ENCODE measurements around the gene TWF1. TPM values are rescaled to one million over a fixed set of nuclear protein-coding genes. Genes with fewer than 3 reads are reported as not detected.

TWF1 gene
- total and polyA plus RNA-seq, 2 of the 8 experiments (the other 6 are each of a cell fraction or from before 2014, with no cell fraction given): 7.6 to 27.9 TPM

DNA sequence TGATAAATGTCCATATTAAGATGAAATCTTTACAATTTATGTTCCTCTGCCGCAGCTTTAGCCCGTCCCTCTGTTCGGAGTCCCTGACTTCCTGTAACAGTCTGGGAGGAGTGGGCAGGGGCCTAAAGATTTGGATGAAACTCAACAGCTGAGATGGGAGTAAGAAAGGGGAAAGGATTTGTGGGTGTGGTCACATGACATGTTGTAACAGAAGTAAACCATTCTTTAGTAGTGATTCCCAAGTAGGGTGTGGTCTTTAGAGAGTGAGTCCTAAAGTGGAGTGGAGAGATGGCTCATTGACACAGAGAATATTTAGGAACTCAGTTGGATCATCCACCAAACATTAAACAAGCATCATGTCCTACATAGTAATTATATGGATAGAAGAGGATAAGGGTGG is 42.7 kb upstream of the TWF1 start:
- Histone ChIP-seq H3K4me1 (replicated peaks in 1 of 4; ENCODE audit: control insufficient read depth in 3 of 4, insufficient read depth in 4 of 4, low read length in 3 of 4) (no peaks in the 10 kb centered on the region), H2BK12ac (ENCODE audit: low read depth, low read length) (no peak overlapping the region), H3K79me2 (ENCODE audit: control insufficient read depth in 1 of 2, insufficient read depth in 2 of 2, low read length in 2 of 2) (no peaks in the 10 kb centered on the region), H3K18ac (ENCODE audit: extremely low read depth, low read length) (no peak overlapping the region), H4K20me1 (replicated peaks in 1 of 2; ENCODE audit: control insufficient read depth in 1 of 2, insufficient read depth in 2 of 2, low read length in 2 of 2) (no peaks in the 10 kb centered on the region), H3K27me3 (replicated peaks in 1 of 4; ENCODE audit: control insufficient read depth in 3 of 4, extremely low read depth in 1 of 4, insufficient read depth in 3 of 4, low read length in 3 of 4) (no peaks in the 10 kb centered on the region), H2BK120ac (replicated peaks; ENCODE audit: low read depth, low read length) (no peak overlapping the region), H3K9me3 (ENCODE audit: insufficient read depth in 2 of 2, low read depth in 1 of 2, low read length in 1 of 2) (no peaks in the 10 kb centered on the region; a peak in 1 of 4 replicates), H3K27ac (ENCODE audit: low read depth, low read length) (no peak overlapping the region), H4K91ac (replicated peaks; ENCODE audit: insufficient read length, low read length) (no peak overlapping the region), H3K23ac (ENCODE audit: insufficient read length) (no peak overlapping the region), H3K4me2 (ENCODE audit: insufficient read depth in 1 of 2, low read depth in 2 of 2, low read length in 2 of 2) (no peak overlapping the region), H2AFZ (ENCODE audit: low read length) (no peak overlapping the region), H3K79me1 (ENCODE audit: low read depth, low read length) (no peaks in the 10 kb centered on the region), H4K5ac (ENCODE audit: insufficient read length, low read depth, low read length) (no peak overlapping the region), H2BK15ac (ENCODE audit: low read length) (no peak overlapping the region), H3K23me2 (ENCODE audit: low read depth, low read length) (no peaks in the 10 kb centered on the region), H3K4ac (replicated peaks; ENCODE audit: insufficient read length, low read depth, low read length) (no peak overlapping the region), H3K56ac (replicated peaks; ENCODE audit: insufficient read length, low read depth, low read length) (no peak overlapping the region), H3K9ac (replicated peaks in 1 of 4; ENCODE audit: extremely low read depth in 1 of 4, low read depth in 3 of 4, low read length in 3 of 4) (no peak overlapping the region), H2BK5ac (ENCODE audit: low read depth, low read length) (no peak overlapping the region), H3K36me3 (ENCODE audit: control insufficient read depth in 2 of 4, insufficient read depth in 4 of 4, low read length in 3 of 4) (no peaks in the 10 kb centered on the region), H2BK20ac (ENCODE audit: low read length) (no peak overlapping the region), H2AK5ac (ENCODE audit: low read depth, low read length) (no peak overlapping the region), H3K4me3 (ENCODE audit: extremely low read depth in 1 of 4, insufficient read depth in 2 of 4, low read depth in 3 of 4, low read length in 4 of 4) (no peak overlapping the region), H3K14ac (ENCODE audit: insufficient read length) (no peak overlapping the region), H4K8ac (ENCODE audit: extremely low read depth, insufficient read depth, low read length) (no peak overlapping the region)
- CTCF ChIA-PET (ENCODE audit: partially characterized antibody): no interaction called here
- TF ChIP-seq SP4 (IDR thresholded peaks at IDR 0.05; ENCODE audit: low read length) (no peak), ZNF274 (IDR thresholded peaks at IDR 0.05; ENCODE audit: borderline replicate concordance, extremely low read depth, low read length) (no peak), GABPA (IDR thresholded peaks at IDR 0.05; ENCODE audit: borderline replicate concordance, insufficient read depth, low read length) (no peak), TBP (IDR thresholded peaks at IDR 0.05; ENCODE audit: low read depth, low read length) (no peak)
- TF ChIP-seq, protein P1, sequence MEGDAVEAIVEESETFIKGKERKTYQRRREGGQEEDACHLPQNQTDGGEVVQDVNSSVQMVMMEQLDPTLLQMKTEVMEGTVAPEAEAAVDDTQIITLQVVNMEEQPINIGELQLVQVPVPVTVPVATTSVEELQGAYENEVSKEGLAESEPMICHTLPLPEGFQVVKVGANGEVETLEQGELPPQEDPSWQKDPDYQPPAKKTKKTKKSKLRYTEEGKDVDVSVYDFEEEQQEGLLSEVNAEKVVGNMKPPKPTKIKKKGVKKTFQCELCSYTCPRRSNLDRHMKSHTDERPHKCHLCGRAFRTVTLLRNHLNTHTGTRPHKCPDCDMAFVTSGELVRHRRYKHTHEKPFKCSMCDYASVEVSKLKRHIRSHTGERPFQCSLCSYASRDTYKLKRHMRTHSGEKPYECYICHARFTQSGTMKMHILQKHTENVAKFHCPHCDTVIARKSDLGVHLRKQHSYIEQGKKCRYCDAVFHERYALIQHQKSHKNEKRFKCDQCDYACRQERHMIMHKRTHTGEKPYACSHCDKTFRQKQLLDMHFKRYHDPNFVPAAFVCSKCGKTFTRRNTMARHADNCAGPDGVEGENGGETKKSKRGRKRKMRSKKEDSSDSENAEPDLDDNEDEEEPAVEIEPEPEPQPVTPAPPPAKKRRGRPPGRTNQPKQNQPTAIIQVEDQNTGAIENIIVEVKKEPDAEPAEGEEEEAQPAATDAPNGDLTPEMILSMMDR (IDR thresholded peaks at IDR 0.05; ENCODE audit: control extremely low read depth in 1 of 3, insufficient read depth in 1 of 3, low read depth in 1 of 3, low read length in 3 of 3): no peak
- TF ChIP-seq, protein P2, sequence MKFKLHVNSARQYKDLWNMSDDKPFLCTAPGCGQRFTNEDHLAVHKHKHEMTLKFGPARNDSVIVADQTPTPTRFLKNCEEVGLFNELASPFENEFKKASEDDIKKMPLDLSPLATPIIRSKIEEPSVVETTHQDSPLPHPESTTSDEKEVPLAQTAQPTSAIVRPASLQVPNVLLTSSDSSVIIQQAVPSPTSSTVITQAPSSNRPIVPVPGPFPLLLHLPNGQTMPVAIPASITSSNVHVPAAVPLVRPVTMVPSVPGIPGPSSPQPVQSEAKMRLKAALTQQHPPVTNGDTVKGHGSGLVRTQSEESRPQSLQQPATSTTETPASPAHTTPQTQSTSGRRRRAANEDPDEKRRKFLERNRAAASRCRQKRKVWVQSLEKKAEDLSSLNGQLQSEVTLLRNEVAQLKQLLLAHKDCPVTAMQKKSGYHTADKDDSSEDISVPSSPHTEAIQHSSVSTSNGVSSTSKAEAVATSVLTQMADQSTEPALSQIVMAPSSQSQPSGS (IDR thresholded peaks at IDR 0.05; ENCODE audit: low read length): no peak
- TF ChIP-seq, protein P3, sequence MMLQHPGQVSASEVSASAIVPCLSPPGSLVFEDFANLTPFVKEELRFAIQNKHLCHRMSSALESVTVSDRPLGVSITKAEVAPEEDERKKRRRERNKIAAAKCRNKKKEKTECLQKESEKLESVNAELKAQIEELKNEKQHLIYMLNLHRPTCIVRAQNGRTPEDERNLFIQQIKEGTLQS (IDR thresholded peaks at IDR 0.05; ENCODE audit: insufficient read depth, low read depth, low read length): no peak
- POLR2A ChIA-PET (ENCODE audit: partially characterized antibody): no interaction called here
- DNase-seq (ENCODE audit: low read depth in 1 of 2, low spot score in 2 of 2) (no peak), FAIRE-seq (no peak)
- 95% methylated on average over 3 of the region's 3 CpGs; no CpG with 5 or more reads in 1 of the 2 experiments for WGBS, 2 experiments (ENCODE audit: extremely low coverage in 1 of 2, insufficient coverage in 1 of 2, insufficient read length in 1 of 2, insufficient replicate concordance in 2 of 2, low coverage in 1 of 2, low lambda C conversion rate in 2 of 2, missing lambda C conversion rate in 1 of 2)

All from H1 (cell line).